HL-60 (cell line): ENCODE results near the gene SACM1L.

Experiments used
- POLR2AphosphoS5 ChIP-seq: IDR thresholded peaks from 2 replicates; pipeline ENCODE4 v1.6.1; 2012; ENCODE audit warnings: low read depth
- TF ChIP-seq, protein P1 (sequence below): IDR thresholded peaks from one replicate; pipeline ENCODE4 v1.5.1; 2011; ENCODE audit warnings: low read length, control low read depth, inconsistent platforms; ENCODE audit not compliant: insufficient read depth
- TF ChIP-seq, protein P2 (sequence below): IDR thresholded peaks from 2 replicates; pipeline ENCODE4 v1.6.1; 2012; ENCODE audit warnings: low read depth; ENCODE audit not compliant: insufficient replicate concordance

DNA sequence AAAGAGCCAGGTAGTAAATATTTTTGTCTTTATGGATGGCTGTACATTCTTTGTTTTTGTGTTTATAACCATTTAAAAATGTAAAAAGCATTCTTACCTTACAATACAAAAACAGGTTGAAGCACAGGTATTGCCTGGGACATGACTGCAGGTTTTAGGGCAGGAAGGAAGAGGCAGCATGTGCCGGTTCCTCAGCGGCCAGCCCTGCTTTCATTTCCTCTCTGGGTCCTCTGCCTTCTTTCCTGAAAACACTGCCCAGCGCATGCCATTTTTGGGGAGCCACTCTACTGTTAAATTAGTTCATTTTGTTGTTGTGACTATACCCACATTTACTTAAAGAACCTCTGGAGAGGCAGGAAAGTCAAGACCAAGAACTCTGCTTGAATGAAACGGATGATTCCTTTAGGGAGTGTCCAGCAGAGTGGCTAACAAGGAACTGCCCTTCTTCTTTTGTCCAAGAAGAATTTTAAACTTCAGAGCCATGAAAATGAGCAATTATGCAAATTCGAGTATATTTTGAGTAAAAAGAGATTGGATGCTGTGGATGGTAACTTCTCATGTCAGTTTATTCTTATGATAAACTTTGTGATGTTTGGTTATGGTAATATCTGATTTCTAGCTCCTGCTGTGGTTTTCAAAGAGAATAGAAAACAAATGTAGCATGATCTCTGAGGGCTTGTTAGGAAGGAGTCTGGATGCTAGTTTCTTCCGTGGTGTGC lies 52.7 kb downstream of the SACM1L start:
- TF ChIP-seq, protein P1, sequence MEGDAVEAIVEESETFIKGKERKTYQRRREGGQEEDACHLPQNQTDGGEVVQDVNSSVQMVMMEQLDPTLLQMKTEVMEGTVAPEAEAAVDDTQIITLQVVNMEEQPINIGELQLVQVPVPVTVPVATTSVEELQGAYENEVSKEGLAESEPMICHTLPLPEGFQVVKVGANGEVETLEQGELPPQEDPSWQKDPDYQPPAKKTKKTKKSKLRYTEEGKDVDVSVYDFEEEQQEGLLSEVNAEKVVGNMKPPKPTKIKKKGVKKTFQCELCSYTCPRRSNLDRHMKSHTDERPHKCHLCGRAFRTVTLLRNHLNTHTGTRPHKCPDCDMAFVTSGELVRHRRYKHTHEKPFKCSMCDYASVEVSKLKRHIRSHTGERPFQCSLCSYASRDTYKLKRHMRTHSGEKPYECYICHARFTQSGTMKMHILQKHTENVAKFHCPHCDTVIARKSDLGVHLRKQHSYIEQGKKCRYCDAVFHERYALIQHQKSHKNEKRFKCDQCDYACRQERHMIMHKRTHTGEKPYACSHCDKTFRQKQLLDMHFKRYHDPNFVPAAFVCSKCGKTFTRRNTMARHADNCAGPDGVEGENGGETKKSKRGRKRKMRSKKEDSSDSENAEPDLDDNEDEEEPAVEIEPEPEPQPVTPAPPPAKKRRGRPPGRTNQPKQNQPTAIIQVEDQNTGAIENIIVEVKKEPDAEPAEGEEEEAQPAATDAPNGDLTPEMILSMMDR, result no peak
- no peak for TF ChIP-seq POLR2AphosphoS5
- TF ChIP-seq, protein P2, sequence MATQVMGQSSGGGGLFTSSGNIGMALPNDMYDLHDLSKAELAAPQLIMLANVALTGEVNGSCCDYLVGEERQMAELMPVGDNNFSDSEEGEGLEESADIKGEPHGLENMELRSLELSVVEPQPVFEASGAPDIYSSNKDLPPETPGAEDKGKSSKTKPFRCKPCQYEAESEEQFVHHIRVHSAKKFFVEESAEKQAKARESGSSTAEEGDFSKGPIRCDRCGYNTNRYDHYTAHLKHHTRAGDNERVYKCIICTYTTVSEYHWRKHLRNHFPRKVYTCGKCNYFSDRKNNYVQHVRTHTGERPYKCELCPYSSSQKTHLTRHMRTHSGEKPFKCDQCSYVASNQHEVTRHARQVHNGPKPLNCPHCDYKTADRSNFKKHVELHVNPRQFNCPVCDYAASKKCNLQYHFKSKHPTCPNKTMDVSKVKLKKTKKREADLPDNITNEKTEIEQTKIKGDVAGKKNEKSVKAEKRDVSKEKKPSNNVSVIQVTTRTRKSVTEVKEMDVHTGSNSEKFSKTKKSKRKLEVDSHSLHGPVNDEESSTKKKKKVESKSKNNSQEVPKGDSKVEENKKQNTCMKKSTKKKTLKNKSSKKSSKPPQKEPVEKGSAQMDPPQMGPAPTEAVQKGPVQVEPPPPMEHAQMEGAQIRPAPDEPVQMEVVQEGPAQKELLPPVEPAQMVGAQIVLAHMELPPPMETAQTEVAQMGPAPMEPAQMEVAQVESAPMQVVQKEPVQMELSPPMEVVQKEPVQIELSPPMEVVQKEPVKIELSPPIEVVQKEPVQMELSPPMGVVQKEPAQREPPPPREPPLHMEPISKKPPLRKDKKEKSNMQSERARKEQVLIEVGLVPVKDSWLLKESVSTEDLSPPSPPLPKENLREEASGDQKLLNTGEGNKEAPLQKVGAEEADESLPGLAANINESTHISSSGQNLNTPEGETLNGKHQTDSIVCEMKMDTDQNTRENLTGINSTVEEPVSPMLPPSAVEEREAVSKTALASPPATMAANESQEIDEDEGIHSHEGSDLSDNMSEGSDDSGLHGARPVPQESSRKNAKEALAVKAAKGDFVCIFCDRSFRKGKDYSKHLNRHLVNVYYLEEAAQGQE, result no peak
